Renal pelvis (tissue), 4 donors: ENCODE measurements around the gene FMNL3. TPM values are rescaled to one million over a fixed set of nuclear protein-coding genes. Genes with fewer than 3 reads are reported as not detected.

Experiments
- DNase-seq: peaks from one replicate; pipeline ENCODE4 v3.0.0-alpha.2; 2013
- polyA plus RNA-seq, 3 donors: library from polyadenylated mRNA; unstranded; fragments of 120-200 nt; gene quantifications; one replicate each; pipeline ENCODE4 v1.2.1, GENCODE V29; 2013; ENCODE audit not compliant: insufficient read length in 3 of 3

FMNL3 gene
- polyA plus RNA-seq, 3 donors: 37.1 to 39.0 (median 37.1) TPM

GRCh38 chr12:49678711-49679110 is 28.5 kb downstream of the FMNL3 start:
- DNase-seq: no peak

GRCh38 chr12:49675137-49675536 is 32.1 kb downstream of the FMNL3 start:
- no peak for DNase-seq

- DNase-seq: no peak
These were observed 32.8 kb downstream of the FMNL3 start for GRCh38 chr12:49674318-49674981.

GRCh38 chr12:49673446-49674317 is 33.5 kb downstream of the FMNL3 start:
- peak; percentile 94 for DNase-seq

- DNase-seq: no peak
These were observed 34.6 kb downstream of the FMNL3 start for GRCh38 chr12:49672301-49673217.

GRCh38 chr12:49671031-49671765 is 36.0 kb downstream of the FMNL3 start:
- no peak for DNase-seq

GRCh38 chr12:49669796-49670195 is 37.4 kb downstream of the FMNL3 start:
- DNase-seq: no peak

GRCh38 chr12:49667325-49668090 is 39.7 kb downstream of the FMNL3 start:
- DNase-seq: no peak

- no peak for DNase-seq
These were observed 41.0 kb downstream of the FMNL3 start for GRCh38 chr12:49666176-49666575.

- no peak for DNase-seq
These were observed 41.8 kb downstream of the FMNL3 start for GRCh38 chr12:49665384-49665783.

GRCh38 chr12:49664591-49665239 is 42.5 kb downstream of the FMNL3 start:
- DNase-seq: no peak

GRCh38 chr12:49664167-49664566 is 43.0 kb downstream of the FMNL3 start:
- no peak for DNase-seq

- peak; percentile 86 for DNase-seq
These were observed 44.0 kb downstream of the FMNL3 start for GRCh38 chr12:49662998-49663843.

- no peak for DNase-seq
These were observed 45.5 kb downstream of the FMNL3 start for GRCh38 chr12:49661746-49662145.

GRCh38 chr12:49661191-49661590 is 46.0 kb downstream of the FMNL3 start:
- no peak for DNase-seq

GRCh38 chr12:49659753-49660152 is 47.5 kb downstream of the FMNL3 start:
- DNase-seq: no peak

GRCh38 chr12:49658276-49658675 is 48.9 kb downstream of the FMNL3 start:
- no peak for DNase-seq

GRCh38 chr12:49655595-49656236 is 51.5 kb downstream of the FMNL3 start:
- no peak for DNase-seq

GRCh38 chr12:49654715-49655114 is 52.5 kb downstream of the FMNL3 start:
- DNase-seq: no peak
